GM18517 (cell line): Measurements from ENCODE around the gene SLC26A4.
"Not testable (repeated sequence)": the region's sequence is repeated elsewhere in the genome, so short reads cannot be mapped to it uniquely, and the experiment has no call there.

ENCODE experiments used
- ATAC-seq: cut with Tn5 transposase; IDR thresholded peaks from one replicate; pipeline ENCODE4 v1.9.1; 2021; ENCODE audit warnings: mild to moderate bottlenecking, moderate library complexity; ENCODE audit not compliant: unreplicated experiment

Gene SLC26A4

GRCh38 chr7:107660381-107661080 lies at the start of gene SLC26A4:
TSS of gene SLC26A4 (plus strand) at chr7:107660828. CDS start at chr7:107661642, 814 bp downstream.
- no peak for ATAC-seq

- no peak for ATAC-seq
These were observed 47.2 kb upstream of the SLC26A4 start for GRCh38 chr7:107613439-107613838.

GRCh38 chr7:107613948-107614347 lies 46.7 kb upstream of the SLC26A4 start:
- no peak for ATAC-seq

- no peak for ATAC-seq
These were observed 46.2 kb upstream of the SLC26A4 start for GRCh38 chr7:107614425-107614824.

- no peak for ATAC-seq
These were observed 44.5 kb upstream of the SLC26A4 start for GRCh38 chr7:107615910-107616680.

GRCh38 chr7:107622429-107622828 lies 38.2 kb upstream of the SLC26A4 start:
- ATAC-seq = no peak

DNA sequence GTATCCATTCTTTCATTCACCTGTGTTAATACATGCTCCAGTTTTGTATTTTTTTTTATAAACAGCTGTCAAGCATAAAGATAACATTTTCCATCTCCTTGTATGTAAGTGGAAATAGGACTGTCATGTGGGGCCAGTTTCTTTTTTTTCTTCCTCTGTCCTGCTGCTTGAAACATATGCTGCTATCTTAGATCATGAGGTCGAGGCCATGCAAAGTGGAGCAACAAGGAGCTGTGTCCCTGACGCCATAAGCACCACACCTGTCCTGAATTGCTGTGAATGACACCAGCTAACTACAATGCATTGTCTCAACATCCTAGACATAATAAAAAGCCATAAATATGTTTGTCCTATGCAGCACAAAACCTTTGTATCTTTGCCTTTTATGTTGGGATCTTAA lies 37.7 kb upstream of the SLC26A4 start:
- ATAC-seq = no peak

- no peak for ATAC-seq
These were observed 33.6 kb upstream of the SLC26A4 start for GRCh38 chr7:107627002-107627401.

GRCh38 chr7:107628461-107629064 lies 32.1 kb upstream of the SLC26A4 start:
- ATAC-seq = no peak

GRCh38 chr7:107630342-107630741 lies 30.3 kb upstream of the SLC26A4 start:
- ATAC-seq = no peak

DNA sequence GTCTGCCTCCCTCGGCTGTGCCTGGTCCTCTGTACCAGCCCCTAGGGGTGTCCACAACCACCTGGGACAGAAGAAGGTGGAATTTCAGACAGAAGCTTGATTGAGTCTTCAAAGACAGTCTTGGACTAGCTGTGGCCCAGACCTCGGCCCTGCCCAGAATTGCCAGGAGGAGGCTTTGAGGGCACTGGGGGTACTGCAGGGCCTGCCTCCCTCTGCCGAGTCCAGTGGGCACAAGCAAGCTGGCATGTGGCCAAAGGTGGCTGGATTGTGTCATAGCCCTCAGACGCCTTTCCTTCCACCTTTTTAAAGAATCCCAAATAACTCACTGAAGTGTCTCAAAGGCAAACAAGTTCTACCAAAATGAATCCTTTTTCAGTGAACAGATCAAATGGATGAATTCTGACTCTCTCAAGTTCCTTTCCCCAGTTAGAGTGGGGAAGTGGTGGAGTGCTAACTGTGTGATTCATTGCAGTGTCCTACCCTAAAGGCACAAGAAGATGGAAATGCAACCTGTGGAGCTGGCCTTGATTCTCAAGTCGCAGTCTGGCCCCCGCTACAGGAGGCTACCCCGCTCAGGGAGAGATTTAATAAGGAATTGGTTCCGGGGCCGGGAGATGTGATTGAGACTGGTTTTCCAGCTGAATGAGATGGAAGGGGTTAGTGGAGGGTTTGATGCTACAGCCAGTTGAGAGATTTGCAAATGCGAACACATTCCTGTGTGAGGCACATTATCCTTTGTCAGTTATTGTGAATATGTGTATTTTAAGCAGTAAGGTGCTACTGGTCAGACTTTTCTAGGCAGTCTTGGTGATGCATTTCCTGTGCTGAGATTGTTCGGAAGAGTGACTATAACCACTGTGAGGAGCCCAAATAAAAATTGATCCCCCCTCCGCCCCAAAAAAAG lies 28.8 kb upstream of the SLC26A4 start:
- no peak for ATAC-seq

- no peak for ATAC-seq
These were observed 28.1 kb upstream of the SLC26A4 start for GRCh38 chr7:107632492-107632865.

- peak; percentile 96 for ATAC-seq
These were observed 22.0 kb upstream of the SLC26A4 start for GRCh38 chr7:107638594-107638993.

DNA sequence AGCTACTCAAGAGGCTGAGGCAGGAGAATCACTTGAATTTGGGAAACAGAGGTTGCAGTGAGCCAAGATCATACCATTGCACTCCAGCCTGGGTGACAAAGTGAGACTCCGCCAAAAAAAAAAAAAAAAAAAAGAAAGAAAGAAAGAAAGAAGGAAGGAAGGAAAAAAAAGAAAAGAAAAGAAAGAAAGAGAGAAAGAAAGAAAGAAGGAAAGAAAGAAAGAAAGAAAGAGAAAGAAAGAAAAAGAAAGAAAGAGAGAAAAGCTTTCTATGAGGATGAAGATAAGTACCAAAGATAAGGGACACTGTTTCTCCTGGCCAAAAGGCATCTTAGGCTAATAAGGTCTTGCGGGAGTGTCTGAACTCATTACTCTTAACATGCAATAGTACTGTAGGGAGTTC lies 21.6 kb upstream of the SLC26A4 start:
- not testable (repeated sequence) for ATAC-seq

DNA sequence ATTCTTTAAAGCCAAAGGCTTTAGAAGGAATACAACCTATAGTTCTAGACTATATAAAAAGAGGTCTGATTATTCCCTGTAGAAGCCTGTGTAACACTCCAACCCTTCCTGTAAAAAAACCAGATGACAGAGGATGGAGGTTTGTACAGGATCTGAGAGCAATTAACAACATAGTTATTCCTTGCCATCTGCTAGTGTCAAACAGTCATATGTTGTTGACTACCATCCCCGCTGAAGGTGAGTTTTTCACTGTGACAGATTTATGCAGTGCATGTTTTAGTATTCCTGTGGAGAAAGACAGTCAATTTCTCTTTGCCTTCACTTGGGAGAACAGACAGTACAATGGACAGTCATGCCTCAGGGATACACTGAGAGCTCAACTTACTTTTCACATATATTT lies 19.0 kb upstream of the SLC26A4 start:
- no peak for ATAC-seq

DNA sequence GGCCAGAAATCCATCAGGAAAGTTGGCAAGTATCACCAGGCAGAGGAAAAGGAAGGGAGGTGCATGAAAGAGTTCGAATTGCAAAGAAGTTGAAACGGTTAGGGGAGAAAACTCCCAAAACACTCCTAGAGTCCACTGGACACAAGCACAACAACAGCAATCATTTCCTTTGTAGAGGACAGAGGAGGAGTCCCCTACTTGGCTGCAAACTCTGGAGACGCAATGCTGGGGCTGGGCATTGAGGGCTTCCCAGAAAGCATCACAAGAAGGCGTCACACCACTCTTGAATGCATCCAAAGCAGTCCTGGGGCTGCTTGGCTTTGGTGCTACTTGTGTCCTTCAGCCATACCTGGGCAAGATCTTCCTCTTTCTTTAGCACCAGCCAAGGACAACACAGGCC lies 18.1 kb upstream of the SLC26A4 start:
- no peak for ATAC-seq

GRCh38 chr7:107643407-107643806 lies 17.2 kb upstream of the SLC26A4 start:
- ATAC-seq = no peak

DNA sequence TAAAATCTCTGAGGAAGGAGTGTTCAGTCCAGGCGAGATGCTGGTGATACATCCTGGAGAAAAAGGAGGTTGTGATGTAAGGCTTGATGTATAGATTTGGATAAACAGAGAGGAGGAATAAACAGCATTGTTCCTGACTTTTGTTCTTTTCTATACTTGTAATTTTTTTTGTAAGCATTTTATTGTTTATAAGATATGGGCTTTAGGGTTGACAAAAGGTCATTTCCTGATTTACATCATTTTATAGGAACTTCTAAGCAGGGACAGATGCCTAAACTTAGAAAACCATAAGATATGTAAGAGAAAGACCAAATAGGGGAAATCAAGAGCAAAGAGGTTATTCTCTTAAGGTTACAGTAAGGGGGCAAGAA lies 16.7 kb upstream of the SLC26A4 start:
- no peak for ATAC-seq

GRCh38 chr7:107644309-107644974 lies 16.2 kb upstream of the SLC26A4 start:
- no peak for ATAC-seq

GRCh38 chr7:107652642-107653041 lies 8.0 kb upstream of the SLC26A4 start:
- ATAC-seq = no peak

DNA sequence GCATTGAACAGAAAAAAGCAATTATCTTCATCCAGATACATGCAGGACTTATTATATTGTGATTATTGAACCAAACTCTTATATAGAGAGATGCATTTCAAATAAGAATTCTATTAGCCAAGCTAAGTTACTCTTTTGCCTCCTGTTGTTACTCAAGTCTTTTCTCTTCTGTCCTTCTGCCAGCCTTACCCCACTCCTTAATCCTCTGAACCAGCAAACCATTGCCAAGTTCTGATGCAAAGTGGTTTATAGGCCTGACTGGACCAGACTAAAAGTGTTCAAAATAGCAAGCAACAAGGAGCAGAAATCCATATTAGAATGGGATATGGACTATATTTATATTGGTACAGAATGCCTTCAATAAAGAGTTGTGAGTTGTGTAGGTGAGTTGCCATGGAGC lies 2.2 kb upstream of the SLC26A4 start:
- no peak for ATAC-seq
